Measurements from ENCODE around the gene ZNF653.
"Not testable (repeated sequence)": the region's sequence is repeated elsewhere in the genome, so short reads cannot be mapped to it uniquely, and the experiment has no call there.

Gene ZNF653

DNA sequence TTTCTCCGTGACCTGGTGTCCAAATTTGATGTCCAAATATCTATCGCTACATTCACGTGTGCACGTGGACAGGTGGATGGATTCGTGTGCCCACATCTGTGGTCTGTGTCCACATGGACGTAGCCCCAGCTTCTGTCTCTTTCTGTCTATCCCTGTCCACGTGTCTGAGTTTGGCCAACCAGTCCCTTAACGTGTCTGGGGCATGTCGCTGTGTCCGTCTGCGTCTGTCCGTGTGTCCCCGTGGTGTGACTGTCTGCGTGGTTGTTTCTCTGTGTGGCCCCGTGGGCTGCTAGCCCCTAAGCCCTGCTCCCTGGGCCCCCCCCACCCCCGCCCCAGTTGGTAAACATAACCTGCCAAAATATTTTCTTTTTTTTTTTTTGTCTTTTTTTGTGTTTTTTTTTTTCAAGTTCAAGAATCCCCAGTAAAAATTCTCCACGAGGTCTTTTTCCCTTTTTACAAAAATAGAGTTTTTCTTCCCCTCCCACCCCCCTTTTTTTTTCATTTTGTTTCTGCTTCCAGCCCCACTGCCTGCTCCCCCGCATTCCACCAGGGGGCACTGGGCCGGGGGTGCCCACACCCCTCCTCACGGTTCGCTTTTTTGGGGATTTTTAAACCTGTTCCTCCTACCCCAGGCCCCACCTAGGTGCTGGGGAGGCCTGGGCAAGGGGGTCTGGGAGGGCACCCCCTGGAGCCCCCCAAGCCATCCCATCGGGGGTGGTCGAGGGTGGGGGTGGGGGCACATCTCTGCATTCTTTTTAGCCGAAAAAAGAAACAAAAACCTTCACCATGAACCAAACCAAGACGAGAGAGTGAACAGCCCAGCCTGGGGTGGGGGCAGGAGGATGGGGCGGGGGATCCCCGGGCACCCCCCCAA lies 51.9 kb downstream of the ZNF653 start:
- DNase-seq, result peak; percentile 15 to 22

DNA sequence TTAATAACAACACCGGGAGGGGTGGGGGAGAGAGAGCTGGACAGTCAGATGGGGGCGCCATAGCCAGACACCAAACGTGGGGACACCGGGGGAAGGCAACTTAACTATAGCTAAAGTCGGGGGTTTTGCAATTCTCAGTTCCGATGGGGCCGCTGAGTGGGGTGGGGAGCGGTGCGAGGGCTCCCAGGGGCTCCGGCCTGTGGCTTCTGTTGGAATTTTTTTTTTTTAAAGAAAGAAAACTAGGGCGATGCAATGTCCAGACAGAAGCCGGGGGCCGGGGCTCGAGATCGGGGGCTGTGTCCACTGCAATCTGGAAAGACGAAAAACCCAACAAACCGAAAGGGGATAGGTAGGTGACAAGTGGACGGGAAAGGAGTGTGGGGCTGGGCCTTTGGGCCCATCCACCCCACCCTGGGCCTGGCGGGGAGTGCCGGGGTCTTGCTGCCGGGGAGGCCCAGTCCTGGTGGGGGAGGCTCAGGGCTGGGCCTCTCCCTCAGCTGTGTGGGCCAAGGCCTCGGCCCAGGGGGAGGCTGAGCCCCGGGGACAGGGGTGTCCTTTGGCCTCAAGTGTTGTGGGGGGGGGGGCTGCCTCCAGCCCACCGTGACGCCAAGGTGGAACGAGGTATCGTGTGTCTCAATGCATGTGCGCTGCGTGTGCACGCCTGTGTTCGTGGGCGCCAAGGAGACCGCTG lies 52.9 kb downstream of the ZNF653 start:
- DNase-seq, result no peak

GRCh38 chr19:11451871-11452619 lies 53.6 kb downstream of the ZNF653 start:
- DNase-seq, result no peak

DNA sequence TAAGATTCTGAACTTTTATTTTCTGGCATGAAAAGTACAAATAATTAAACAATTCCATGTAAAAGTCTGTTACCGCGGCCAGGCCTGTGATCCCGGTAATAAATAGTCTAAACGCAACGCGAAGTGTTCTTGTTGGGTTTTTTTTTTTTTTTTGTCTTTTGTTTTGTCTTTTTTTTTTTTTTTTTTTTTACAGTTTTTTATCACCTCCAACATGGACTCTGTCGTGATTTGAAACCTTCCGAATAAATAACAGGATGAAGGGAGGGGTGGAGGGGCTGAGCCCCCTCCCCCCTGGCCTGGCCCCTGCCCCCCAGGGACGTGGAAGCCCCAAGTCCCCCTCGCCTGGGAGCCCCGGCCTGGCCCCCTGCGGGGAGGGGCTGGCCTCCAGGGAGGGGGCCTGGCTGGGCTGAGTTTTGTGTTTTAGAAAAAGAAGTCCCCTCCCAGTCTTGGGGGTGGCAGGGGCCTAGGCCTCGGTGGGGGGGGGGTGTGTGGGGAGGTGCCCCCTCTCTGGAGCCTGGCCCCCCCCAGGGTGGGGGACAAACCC lies 54.2 kb downstream of the ZNF653 start:
- no peak for DNase-seq

GRCh38 chr19:11450570-11451326 lies 54.9 kb downstream of the ZNF653 start:
- DNase-seq, result no peak

DNA sequence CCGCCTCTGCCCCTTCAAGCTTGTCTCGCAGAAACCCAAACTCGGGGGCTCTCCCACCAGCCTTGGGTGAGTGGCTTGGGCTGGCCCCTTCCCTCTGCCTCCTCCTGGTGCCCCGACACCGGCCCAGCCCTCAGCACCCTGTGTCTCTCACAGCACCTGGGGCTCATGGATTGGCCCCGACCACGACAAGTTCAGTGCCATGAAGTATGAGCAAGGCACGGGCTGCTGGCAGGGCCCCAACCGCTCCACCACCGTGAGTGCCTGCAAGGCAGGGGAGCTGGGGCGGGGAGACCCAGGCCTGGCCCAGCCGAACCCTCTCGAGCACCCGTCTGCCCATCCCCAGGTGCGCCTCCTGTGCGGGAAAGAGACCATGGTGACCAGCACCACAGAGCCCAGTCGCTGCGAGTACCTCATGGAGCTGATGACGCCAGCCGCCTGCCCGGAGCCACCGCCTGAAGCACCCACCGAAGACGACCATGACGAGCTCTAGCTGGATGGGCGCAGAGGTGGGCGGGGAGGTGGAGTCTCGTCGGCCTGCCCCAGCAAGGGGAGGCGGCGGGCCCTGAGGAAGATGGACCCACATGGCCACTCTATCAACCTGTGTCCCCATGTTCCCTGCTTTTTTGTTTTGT lies 56.6 kb downstream of the ZNF653 start:
- no peak for DNase-seq

DNA sequence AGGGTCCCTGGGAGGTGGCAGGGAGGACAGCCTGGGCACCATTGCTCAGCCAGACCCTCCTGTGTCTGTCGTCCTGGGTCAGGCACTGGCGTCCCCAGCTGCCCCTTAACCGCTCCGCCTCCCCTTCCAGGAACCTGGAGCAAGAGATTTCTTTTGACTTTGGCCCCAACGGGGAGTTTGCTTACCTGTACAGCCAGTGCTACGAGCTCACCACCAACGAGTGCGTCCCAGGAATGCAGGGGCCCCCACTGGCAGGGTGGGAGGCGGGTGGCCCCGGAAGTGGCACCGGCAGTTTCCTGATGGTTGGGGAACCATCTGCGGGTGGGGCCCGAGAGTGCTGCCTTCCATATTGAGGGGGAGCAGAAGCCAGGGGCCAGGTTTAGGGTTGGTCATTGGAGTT lies 57.2 kb downstream of the ZNF653 start:
- no peak for DNase-seq

DNA sequence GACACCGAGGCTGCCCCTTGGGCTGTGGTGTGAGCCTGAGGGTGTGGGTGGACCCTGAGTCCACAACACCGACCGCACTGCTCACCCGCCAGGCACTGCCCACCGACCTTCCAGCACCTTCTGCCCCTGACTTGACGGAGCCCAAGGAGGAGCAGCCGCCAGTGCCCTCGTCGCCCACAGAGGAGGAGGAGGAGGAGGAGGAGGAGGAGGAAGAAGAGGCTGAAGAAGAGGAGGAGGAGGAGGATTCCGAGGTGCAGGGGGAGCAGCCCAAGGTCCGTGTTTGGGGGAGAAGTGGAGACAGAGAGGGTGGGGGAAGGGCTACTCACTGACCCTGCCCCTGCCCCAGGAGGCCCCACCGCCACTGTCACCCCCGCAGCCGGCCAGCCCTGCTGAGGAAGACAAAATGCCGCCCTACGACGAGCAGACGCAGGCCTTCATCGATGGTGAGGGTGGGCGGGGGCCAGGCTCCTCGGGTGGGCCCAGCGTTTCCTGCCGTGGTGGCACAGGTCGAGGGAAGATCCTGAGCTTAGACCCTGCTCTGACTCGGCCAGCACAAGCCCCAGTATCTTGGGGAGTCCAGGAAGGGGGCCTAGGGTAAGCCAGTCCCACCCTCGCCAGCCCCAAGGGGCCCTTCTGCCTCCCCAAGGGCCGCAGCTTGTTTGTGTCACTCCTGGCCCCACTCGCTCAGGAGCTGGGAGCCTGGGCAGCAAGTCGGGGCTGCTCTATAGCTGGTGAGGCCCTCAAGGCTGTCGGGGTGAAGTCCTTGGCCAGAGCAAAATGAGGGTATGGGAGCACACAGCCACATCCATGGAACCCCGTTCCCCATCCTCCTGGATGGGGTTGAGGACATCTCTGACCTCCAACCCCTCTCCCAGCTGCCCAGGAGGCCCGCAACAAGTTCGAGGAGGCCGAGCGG lies 58.0 kb downstream of the ZNF653 start:
- no peak for DNase-seq

DNA sequence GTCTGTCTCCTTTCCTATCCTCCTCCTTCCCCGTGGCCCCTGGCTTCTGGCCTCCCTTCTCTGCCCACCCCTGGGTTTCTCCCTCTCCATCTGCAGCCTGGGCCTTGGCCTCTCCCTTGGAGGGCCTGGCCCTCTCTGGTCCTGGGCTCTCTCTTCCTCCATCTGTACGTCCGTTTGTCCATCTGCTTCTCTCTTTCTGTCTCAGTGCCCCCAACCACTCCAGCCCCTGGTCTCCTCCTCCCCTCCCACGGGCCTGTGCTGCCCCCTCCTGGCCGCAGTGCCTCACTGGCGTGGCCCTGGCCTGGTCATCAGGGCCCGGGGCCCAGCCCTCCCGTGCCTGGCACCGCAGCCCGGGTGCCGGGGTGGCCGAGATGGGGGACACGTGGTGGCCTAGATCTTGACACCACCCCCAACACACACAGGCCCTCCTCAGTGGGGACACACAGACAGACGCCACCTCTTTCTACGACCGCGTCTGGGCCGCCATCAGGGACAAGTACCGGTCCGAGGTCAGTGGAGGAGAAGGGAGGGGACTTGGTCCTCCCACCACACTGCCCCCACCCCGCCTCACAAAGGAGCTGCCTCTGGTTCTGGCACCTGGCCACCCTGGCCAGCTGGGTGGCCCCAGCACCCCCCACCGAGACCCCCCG lies 58.9 kb downstream of the ZNF653 start:
- DNase-seq, result peak; percentile 44 to 56

- DNase-seq, result no peak
These were observed 59.4 kb downstream of the ZNF653 start for GRCh38 chr19:11446271-11446651.

GRCh38 chr19:11445141-11445540 lies 60.5 kb downstream of the ZNF653 start:
- no peak for DNase-seq

- DNase-seq, result no peak
These were observed 61.6 kb downstream of the ZNF653 start for GRCh38 chr19:11444059-11444458.

DNA sequence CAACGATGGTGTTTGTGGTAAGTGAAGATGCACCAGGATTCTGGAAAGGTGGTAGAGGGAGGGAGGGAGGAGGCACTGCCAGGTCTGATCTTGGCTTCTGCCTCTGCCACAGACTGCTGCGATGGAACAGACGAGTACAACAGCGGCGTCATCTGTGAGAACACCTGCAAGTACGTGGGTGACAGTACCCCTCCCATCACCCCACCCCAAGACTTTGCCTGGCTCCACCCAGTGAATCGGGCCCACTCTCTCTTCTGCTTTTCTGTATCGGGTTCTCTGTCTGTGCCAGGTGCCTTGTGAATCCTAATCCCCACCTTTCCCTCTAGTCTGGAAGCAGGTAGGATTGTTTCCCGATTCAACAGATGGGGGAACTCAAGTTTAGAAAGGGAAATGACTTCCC lies 67.7 kb downstream of the ZNF653 start:
- no peak for DNase-seq

DNA sequence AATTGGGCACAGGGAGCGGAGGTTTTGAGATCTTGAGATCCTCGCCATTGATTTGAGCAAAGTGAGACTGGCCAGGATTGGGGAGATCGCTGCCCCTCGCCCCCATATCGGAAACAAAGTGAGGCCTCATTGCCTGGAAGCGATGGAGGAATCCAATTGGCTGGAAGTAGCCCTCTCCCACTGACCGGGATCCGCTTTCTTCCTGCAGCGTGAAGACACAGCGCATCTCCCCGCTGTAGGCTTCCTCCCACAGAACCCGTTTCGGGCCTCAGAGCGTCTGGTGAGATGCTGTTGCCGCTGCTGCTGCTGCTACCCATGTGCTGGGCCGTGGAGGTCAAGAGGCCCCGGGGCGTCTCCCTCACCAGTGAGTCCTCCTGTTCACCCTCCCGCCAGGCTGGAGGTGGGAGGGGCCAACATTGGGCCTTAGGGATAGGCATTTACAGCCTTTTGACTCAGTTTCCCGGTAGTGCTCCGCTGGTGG lies 69.8 kb downstream of the ZNF653 start:
- DNase-seq, result peak; percentile 30 to 33

- DNase-seq, result peak; percentile 99 to 100
These were observed 70.4 kb downstream of the ZNF653 start, which contains the start of the genes ODAD3 and PRKCSH for GRCh38 chr19:11435057-11435832. Gene ODAD3 (minus strand): TSS chr19:11435121. CDS start chr19:11435016, 105 bp downstream. Gene PRKCSH (plus strand): TSS chr19:11435635. CDS start chr19:11436118, 483 bp downstream.

- no peak for DNase-seq
These were observed 71.0 kb downstream of the ZNF653 start for GRCh38 chr19:11434703-11435056.

GRCh38 chr19:11433526-11433925 lies 72.1 kb downstream of the ZNF653 start:
- not testable (repeated sequence) for DNase-seq
